Transverse colon (tissue), 4 donors: Measurements from ENCODE around the gene FAM78B.

ENCODE experiments used
- CTCF ChIP-seq, 5 experiments: fragments of 200-600 bp in 3 of 5; fragments of 450-650 bp in 2 of 5; sonication (generic) in 3 of 5; IDR thresholded peaks; 1 replicate in 2 of 5; 2 replicates in 3 of 5; pipeline ENCODE4 v1.5.1; 2016 to 2017; ENCODE audit warnings: antibody characterized with exemption in 5 of 5, inconsistent platforms in 3 of 5, mild to moderate bottlenecking in 2 of 5, moderate library complexity in 1 of 5
- EP300 ChIP-seq: sonication (generic); formaldehyde crosslinking; IDR thresholded peaks from one replicate; pipeline ENCODE4 v1.6.1; 2017; ENCODE audit warnings: antibody characterized with exemption, low read depth
- POLR2A ChIP-seq: fragments of 450-650 bp; IDR thresholded peaks from one replicate; pipeline ENCODE4 v1.6.1; 2016; ENCODE audit warnings: antibody characterized with exemption, mild to moderate bottlenecking, moderate library complexity
- POLR2AphosphoS5 ChIP-seq, 3 donors: sonication (generic); formaldehyde crosslinking; IDR thresholded peaks; one replicate each; pipeline ENCODE4 v1.6.1; 2016; ENCODE audit warnings: antibody characterized with exemption in 3 of 3

GRCh38 chr1:166193057-166193698 lies 26.4 kb upstream of the FAM78B start:
- TF ChIP-seq CTCF (IDR thresholded peaks at IDR 0.05) (no peak), POLR2A (no peak), EP300 (no peak), POLR2AphosphoS5 (IDR thresholded peaks at IDR 0.05) (no peak)
